Measurements from ENCODE around the gene CENPX. TPM values are rescaled to one million over a fixed set of nuclear protein-coding genes. Genes with fewer than 3 reads are reported as not detected.

The CENPX gene
- total RNA-seq, 1 donor from 2014 or later, result 41.3 TPM

DNA sequence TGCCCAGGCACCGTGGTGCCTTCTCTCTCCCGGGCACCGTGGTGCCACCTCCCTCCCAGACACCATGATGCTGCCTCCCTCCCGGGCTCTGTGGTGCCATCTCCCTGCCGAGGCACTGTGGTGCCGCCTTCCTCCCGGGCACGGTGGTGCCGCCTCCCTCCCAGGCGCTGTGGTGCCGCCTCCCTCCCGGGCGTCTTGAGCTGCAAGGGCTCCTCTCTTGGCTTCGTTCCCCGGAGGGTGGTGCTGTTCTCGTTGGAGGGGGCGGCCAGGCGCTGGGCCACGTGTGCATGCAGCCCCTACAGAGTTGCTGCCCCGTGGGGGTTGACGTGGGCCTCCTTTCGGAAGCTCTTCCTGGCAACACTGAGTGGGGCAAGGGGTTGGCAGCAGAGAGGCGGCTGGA lies 8.2 kb downstream of the CENPX start:
- no peak overlapping the region for H3K4me3 ChIP-seq
- TF ChIP-seq CTCF (IDR thresholded peaks at IDR 0.05), result no peak
- H3K36me3 ChIP-seq, result peaks cover 0 to 14% of the 10 kb centered on the region in 2 donors
- H3K9me3 ChIP-seq, result no peaks in the 10 kb centered on the region
- peaks cover 7 to 15% of the 10 kb centered on the region in 2 donors for H3K4me1 ChIP-seq
- no peaks in the 10 kb centered on the region for H3K27me3 ChIP-seq
- intact Hi-C loops (cut with DNase I), result no loop called here
- DNase-seq (ENCODE audit: low spot score in 2 of 2), result no peak
- H3K27ac ChIP-seq, result no peak overlapping the region

DNA sequence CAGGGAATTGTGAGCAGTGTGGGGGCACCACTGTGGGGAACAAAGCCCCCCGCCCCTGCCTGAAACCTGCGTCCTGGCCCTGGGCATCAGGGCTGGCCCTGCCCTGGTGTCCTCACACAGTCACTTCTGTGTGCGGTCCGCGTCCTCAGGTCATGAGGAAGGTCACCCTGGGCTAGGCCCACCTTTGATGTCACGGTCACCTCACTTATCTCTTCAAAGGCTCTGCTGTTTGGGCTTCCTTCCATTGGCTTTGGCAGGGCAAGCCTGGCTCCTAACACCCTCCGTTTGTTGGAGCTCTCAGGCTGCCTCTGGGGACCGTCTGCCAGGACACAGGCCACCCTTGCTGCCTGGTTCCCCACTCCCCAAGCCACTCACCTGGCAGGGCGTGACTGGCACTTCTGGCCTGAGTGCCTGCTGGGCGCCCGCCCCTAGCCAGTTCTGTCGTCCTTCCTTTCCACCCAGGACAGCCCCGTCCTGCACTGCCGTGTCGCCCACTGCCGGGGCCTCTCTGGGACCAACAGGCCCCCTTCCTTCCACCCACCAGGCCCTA lies 8.8 kb downstream of the CENPX start:
- H3K36me3 ChIP-seq, result peaks cover 0 to 13% of the 10 kb centered on the region in 2 donors
- peak overlapping the region; percentile 81 to 83 for H3K27ac ChIP-seq

GRCh38 chr17:82013341-82013740 lies 9.3 kb downstream of the CENPX start:
- intact Hi-C loops (cut with DNase I), result no loop called here
- no peak for DNase-seq (ENCODE audit: low spot score in 2 of 2)
- Histone ChIP-seq H3K9me3 (no peaks in the 10 kb centered on the region), H3K27me3 (no peaks in the 10 kb centered on the region), H3K4me3 (peak overlapping the region; percentile 16 to 28), H3K27ac (peak overlapping the region; percentile 81 to 83), H3K36me3 (peaks cover 0 to 8% of the 10 kb centered on the region in 2 donors), H3K4me1 (peaks cover 7 to 15% of the 10 kb centered on the region in 2 donors)
- no peak for TF ChIP-seq CTCF (IDR thresholded peaks at IDR 0.05)

More for the DNA sequence above, 8.8 kb downstream of the CENPX start:
- Histone ChIP-seq H3K4me3 (peak overlapping the region in 1 of 2 donors; percentile 28), H3K4me1 (peaks cover 7 to 15% of the 10 kb centered on the region in 2 donors), H3K27me3 (no peaks in the 10 kb centered on the region), H3K9me3 (no peaks in the 10 kb centered on the region)
- no peak for TF ChIP-seq CTCF (IDR thresholded peaks at IDR 0.05)
- DNase-seq (ENCODE audit: low spot score in 2 of 2), result no peak
- intact Hi-C loops (cut with DNase I), result no loop called here

DNA sequence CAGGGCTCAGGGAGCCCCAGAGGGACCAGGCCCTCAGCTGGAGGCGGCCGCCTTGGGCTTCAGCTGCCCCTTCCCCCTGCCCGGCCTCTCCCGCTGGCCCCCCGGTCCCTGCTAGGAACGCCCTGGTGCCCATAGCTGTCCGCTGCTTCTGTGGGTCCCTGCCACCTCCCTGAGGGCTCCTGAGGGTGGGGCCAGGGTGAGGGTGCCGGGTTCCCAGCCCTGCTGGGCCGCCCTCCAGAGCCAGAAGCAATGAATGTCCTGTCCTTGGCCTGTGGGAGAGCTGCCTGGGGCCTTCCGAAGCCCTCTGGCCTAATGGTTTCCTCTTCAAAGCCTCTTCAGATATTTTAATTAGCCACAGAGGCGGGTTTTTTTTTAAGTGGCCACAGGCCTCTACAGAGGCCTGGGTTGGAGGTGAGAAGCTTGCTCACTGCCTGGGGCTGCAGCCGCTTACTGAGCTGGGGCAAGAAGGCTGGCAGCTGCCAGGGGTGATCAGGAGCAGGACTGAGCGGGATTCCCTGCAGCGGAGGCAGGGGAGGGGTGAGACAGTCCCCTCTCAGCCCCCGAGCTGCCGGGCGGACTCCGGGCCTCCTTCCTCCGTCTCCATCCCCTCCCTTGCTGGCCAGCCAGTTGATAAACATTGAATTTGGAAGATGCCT lies 9.9 kb downstream of the CENPX start:
- DNase-seq (ENCODE audit: low spot score in 2 of 2), result no peak
- no peaks in the 10 kb centered on the region for H3K27me3 ChIP-seq
- intact Hi-C loops (cut with DNase I), result no loop called here

GRCh38 chr17:82012261-82012639 lies 10.4 kb downstream of the CENPX start:
- intact Hi-C loops (cut with DNase I), result no loop called here
- H3K9me3 ChIP-seq, result no peaks in the 10 kb centered on the region
- H3K27ac ChIP-seq, result peak overlapping the region; percentile 81 to 83
- no peak for DNase-seq (ENCODE audit: low spot score in 2 of 2)
- H3K4me1 ChIP-seq, result peaks cover 7 to 20% of the 10 kb centered on the region in 2 donors
- H3K4me3 ChIP-seq, result no peak overlapping the region
- no peaks in the 10 kb centered on the region for H3K36me3 ChIP-seq
- no peaks in the 10 kb centered on the region for H3K27me3 ChIP-seq
- TF ChIP-seq CTCF (IDR thresholded peaks at IDR 0.05), result no peak

More for the DNA sequence above, 9.9 kb downstream of the CENPX start:
- Histone ChIP-seq H3K9me3 (no peaks in the 10 kb centered on the region), H3K4me1 (peaks cover 7 to 18% of the 10 kb centered on the region in 2 donors), H3K36me3 (peaks cover 0 to 2% of the 10 kb centered on the region in 2 donors), H3K27ac (peak overlapping the region; percentile 81 to 83), H3K4me3 (peak overlapping the region; percentile 16 to 28)
- TF ChIP-seq CTCF (IDR thresholded peaks at IDR 0.05), result no peak
